ENCODE data around the gene HOXD8. TPM values are rescaled to one million over a fixed set of nuclear protein-coding genes. Genes with fewer than 3 reads are reported as not detected.

Gene HOXD8
- total RNA-seq, 1 donor from 2014 or later: 0.58 TPM

- H3K27ac Mint-ChIP-seq: no peak overlapping the region
- H3K4me3 Mint-ChIP-seq: peak overlapping the region; percentile 28
- DNase-seq (ENCODE audit: low spot score in 2 of 2, unreplicated experiment in 2 of 2): no peak
These were observed 31.6 kb upstream of the HOXD8 start for GRCh38 chr2:176097820-176098365.

GRCh38 chr2:176098366-176099158 is 30.9 kb upstream of the HOXD8 start:
- Mint-ChIP-seq H3K9me3 (no peaks in the 10 kb centered on the region), H3K36me3 (no peaks in the 10 kb centered on the region), H3K27me3 (ENCODE audit: low read depth) (peaks cover 99% of the 10 kb centered on the region), H3K4me1 (peaks cover 8% of the 10 kb centered on the region), H3K4me3 (peak overlapping the region; percentile 28), H3K27ac (no peak overlapping the region)
- TF ChIP-seq CTCF (IDR thresholded peaks at IDR 0.05; ENCODE audit: unreplicated experiment): no peak
- DNase-seq (ENCODE audit: low spot score in 2 of 2, unreplicated experiment in 2 of 2): peak in 1 of 2 experiments; percentile 39

More at GRCh38 chr2:176097820-176098365, 31.6 kb upstream of the HOXD8 start:
- no peaks in the 10 kb centered on the region for H3K9me3 Mint-ChIP-seq
- H3K4me1 Mint-ChIP-seq: peaks cover 8% of the 10 kb centered on the region
- H3K36me3 Mint-ChIP-seq: no peaks in the 10 kb centered on the region
- TF ChIP-seq CTCF (IDR thresholded peaks at IDR 0.05; ENCODE audit: unreplicated experiment): no peak
- peaks cover 98% of the 10 kb centered on the region for H3K27me3 Mint-ChIP-seq (ENCODE audit: low read depth)

GRCh38 chr2:176099159-176099727 is 30.3 kb upstream of the HOXD8 start:
- Mint-ChIP-seq H3K36me3 (no peaks in the 10 kb centered on the region), H3K4me1 (peaks cover 8% of the 10 kb centered on the region), H3K4me3 (no peak overlapping the region), H3K27me3 (ENCODE audit: low read depth) (peaks cover 99% of the 10 kb centered on the region), H3K9me3 (no peaks in the 10 kb centered on the region), H3K27ac (no peak overlapping the region)
- no peak for TF ChIP-seq CTCF (IDR thresholded peaks at IDR 0.05; ENCODE audit: unreplicated experiment)
- DNase-seq (ENCODE audit: low spot score in 2 of 2, unreplicated experiment in 2 of 2): no peak

- DNase-seq (ENCODE audit: low spot score in 2 of 2, unreplicated experiment in 2 of 2): no peak
- peaks cover 14% of the 10 kb centered on the region for H3K4me1 Mint-ChIP-seq
- no peak for TF ChIP-seq CTCF (IDR thresholded peaks at IDR 0.05; ENCODE audit: unreplicated experiment)
- no peak within 1 kb of the TSS for H3K4me3 Mint-ChIP-seq
- H3K27ac Mint-ChIP-seq: no peak within 1 kb of the TSS
- no peaks in the 10 kb centered on the region for H3K36me3 Mint-ChIP-seq
- H3K9me3 Mint-ChIP-seq: no peaks in the 10 kb centered on the region
- H3K27me3 Mint-ChIP-seq (ENCODE audit: low read depth): peaks cover 99% of the 10 kb centered on the region
These were observed 29.6 kb upstream of the HOXD8 start, which contains the start of gene HOXD12 for GRCh38 chr2:176099728-176100546. Gene HOXD12, plus strand, starts transcription at chr2:176099795. Its CDS starts 7 bp downstream, at chr2:176099802.

- no peak for TF ChIP-seq CTCF (IDR thresholded peaks at IDR 0.05; ENCODE audit: unreplicated experiment)
- Mint-ChIP-seq H3K27me3 (ENCODE audit: low read depth) (peaks cover 99% of the 10 kb centered on the region), H3K4me1 (peaks cover 16% of the 10 kb centered on the region), H3K9me3 (no peaks in the 10 kb centered on the region), H3K4me3 (no peak overlapping the region), H3K36me3 (no peaks in the 10 kb centered on the region), H3K27ac (no peak overlapping the region)
- DNase-seq (ENCODE audit: low spot score in 2 of 2, unreplicated experiment in 2 of 2): no peak
These were observed 28.9 kb upstream of the HOXD8 start for GRCh38 chr2:176100547-176101140.

Data from mesothelial cell of epicardium (in vitro differentiated cells).